ENCODE measurements around the gene GSX2. TPM values are rescaled to one million over a fixed set of nuclear protein-coding genes. Genes with fewer than 3 reads are reported as not detected.

GSX2 gene
- total and polyA plus RNA-seq, 11 donors: 0.04 TPM; not detected in 10

DNA sequence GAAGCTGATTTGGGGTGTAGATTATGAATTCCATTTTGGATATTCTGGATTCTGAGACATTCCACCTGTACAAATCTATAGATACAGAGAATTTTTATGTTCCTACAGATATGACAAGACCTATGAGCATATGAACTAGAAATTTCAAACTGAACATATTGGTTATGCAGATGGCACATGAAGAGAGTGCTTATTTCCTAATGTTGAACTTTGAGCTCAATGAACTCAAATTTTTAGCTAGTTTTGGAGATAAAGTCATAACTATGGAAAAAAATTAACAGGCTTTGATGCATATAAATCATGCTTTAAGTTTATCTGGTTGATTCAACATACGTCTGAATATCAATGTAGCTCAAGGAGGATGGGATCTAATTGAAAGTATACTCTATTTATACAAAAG, 44.5 kb upstream of the GSX2 start:
- DNase-seq (no peak), ATAC-seq (no peak)
- intact Hi-C loops (cut with DNase I): no loop called here
- no peaks in the 10 kb centered on the region for H3K9me3 ChIP-seq
- TF ChIP-seq, protein P1, sequence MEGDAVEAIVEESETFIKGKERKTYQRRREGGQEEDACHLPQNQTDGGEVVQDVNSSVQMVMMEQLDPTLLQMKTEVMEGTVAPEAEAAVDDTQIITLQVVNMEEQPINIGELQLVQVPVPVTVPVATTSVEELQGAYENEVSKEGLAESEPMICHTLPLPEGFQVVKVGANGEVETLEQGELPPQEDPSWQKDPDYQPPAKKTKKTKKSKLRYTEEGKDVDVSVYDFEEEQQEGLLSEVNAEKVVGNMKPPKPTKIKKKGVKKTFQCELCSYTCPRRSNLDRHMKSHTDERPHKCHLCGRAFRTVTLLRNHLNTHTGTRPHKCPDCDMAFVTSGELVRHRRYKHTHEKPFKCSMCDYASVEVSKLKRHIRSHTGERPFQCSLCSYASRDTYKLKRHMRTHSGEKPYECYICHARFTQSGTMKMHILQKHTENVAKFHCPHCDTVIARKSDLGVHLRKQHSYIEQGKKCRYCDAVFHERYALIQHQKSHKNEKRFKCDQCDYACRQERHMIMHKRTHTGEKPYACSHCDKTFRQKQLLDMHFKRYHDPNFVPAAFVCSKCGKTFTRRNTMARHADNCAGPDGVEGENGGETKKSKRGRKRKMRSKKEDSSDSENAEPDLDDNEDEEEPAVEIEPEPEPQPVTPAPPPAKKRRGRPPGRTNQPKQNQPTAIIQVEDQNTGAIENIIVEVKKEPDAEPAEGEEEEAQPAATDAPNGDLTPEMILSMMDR (IDR thresholded peaks at IDR 0.05): no peak
- no peak overlapping the region for H3K27ac ChIP-seq
- H3K4me3 ChIP-seq: no peak overlapping the region
- H3K36me3 ChIP-seq: no peaks in the 10 kb centered on the region
- no peaks in the 10 kb centered on the region for H3K27me3 ChIP-seq
- peaks cover 2 to 84% (median 49%) of the 10 kb centered on the region in 12 donors for H3K4me1 ChIP-seq
- 92 to 99% (median 95%) methylated on average over 1 of the region's 1 CpG for WGBS, 4 donors

DNA sequence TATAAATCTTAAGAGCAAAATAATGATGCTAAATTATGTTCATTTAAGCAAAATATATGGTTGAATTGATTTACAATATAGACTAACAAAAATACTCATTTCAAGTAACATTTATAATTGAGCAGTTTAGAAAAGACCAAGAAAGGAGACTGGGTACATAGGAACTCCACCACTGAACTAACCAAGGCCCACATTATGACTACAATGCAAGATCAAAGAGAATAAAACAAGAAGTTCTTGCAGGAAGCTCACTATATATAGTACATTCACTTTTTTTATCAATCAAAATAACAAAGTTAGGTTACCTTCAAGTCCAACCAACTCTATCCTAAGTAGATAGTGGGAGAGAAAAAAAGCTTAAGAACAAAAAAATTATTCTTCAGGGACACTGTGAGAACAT, 43.6 kb upstream of the GSX2 start:
- Histone ChIP-seq H3K27me3 (no peaks in the 10 kb centered on the region), H3K9me3 (no peaks in the 10 kb centered on the region), H3K27ac (no peak overlapping the region), H3K36me3 (no peaks in the 10 kb centered on the region), H3K4me3 (no peak overlapping the region), H3K4me1 (peaks cover 3 to 85% (median 55%) of the 10 kb centered on the region in 12 donors)
- TF ChIP-seq, protein P1 (IDR thresholded peaks at IDR 0.05): no peak
- no peak for TF ChIP-seq POLR2A (IDR thresholded peaks at IDR 0.05)
- DNase-seq (no peak), ATAC-seq (no peak)
- intact Hi-C loops (cut with DNase I): no loop called here

DNA sequence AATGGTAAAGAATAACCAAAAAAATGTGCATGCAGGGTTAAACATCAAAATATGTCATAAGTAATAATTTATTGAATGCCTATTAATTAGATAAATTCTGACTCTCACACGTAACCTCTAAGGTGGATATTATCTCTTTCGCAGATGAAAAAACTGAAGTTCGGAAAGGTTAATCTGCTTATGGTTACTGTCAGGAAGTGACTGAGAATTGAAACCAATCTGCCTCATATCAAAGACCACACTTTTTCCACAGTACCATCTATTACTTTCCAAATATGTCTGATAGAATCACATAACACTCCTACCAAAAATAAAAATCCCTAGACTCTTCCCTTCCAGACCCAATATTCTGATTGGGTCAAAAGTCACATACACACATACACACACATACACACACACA, 41.8 kb upstream of the GSX2 start:
- Histone ChIP-seq H3K27ac (no peak overlapping the region), H3K36me3 (no peaks in the 10 kb centered on the region), H3K4me1 (peaks cover 3 to 85% (median 60%) of the 10 kb centered on the region in 12 donors), H3K9me3 (no peaks in the 10 kb centered on the region), H3K4me3 (no peak overlapping the region), H3K27me3 (no peaks in the 10 kb centered on the region)
- TF ChIP-seq POLR2A (IDR thresholded peaks at IDR 0.05): no peak
- TF ChIP-seq, protein P1 (IDR thresholded peaks at IDR 0.05): no peak
- ATAC-seq: no peak
- intact Hi-C loops (cut with DNase I): no loop called here
- no peak for DNase-seq
- 71 to 77% (median 73%) methylated on average over 3 of the region's 3 CpGs for WGBS, 4 donors

DNA sequence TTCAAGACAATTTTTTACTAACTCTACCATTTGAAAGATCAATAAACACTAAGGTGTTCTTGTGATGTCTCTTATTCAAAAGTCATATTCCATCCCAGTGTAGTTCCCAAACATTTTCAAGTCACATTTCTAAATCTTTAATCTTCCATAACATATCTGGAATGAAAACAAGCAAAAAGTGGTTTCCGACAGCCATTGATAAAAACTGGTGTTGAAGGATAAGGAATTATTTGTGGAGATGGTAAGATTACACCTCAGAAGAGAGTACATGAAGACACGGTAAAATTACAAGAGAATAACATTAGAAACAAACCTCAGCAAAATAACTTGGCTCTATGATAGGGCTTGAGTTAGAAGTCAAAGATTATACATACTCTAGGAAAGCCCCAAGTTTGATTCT, 39.8 kb upstream of the GSX2 start:
- DNase-seq (no peak), ATAC-seq (no peak)
- Histone ChIP-seq H3K9me3 (no peaks in the 10 kb centered on the region), H3K4me3 (peak overlapping the region in 1 of 12 donors; percentile 100), H3K27ac (no peak overlapping the region), H3K36me3 (no peaks in the 10 kb centered on the region), H3K4me1 (peaks cover 3 to 78% (median 61%) of the 10 kb centered on the region in 12 donors), H3K27me3 (no peaks in the 10 kb centered on the region)
- TF ChIP-seq POLR2A (IDR thresholded peaks at IDR 0.05): no peak
- TF ChIP-seq, protein P1 (IDR thresholded peaks at IDR 0.05): no peak
- intact Hi-C loops (cut with DNase I): loop anchor here in 6 of 10 donors (5.0 to 10.0 kb wide), 5 partner anchors 42 to 355 kb away; partner anchors contain the start of genes GSX2 (in 1 of the 6) and PDGFRA (in 1 of the 6)
- WGBS, 4 donors: 25 to 69% (median 57%) methylated on average over 2 of the region's 2 CpGs
